NK-92 treated with Interleukin-12 subunit alpha and Interleukin-12 subunit beta, amount 100 ng/mL, for 24 hours (cell line): ENCODE measurements around the gene OGFR.

Experiments
- DNase-seq: peaks from one replicate; lab custom pipeline; 2025; lab: John Stamatoyannopoulos, UW

Gene OGFR

DNA sequence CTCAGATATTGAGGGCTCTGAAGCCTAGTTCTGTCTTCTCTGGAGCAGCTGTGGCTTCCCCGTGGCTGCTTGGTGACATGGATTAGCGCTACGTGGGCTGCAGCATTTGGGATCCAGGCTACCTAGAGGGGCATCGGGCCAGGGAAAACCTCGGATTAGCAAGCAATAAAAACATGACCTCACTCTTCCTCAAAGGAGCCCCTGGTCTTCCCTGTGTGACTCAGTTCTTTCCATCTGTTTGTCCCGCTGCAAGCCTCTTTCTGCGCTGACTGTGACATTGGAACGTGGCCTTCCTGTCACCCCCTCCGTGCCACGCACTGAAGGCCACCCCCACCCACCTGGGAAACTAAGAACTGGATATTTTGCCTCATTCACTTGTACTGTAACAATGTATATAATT, 4.8 kb upstream of the OGFR start:
- no peak for DNase-seq

DNA sequence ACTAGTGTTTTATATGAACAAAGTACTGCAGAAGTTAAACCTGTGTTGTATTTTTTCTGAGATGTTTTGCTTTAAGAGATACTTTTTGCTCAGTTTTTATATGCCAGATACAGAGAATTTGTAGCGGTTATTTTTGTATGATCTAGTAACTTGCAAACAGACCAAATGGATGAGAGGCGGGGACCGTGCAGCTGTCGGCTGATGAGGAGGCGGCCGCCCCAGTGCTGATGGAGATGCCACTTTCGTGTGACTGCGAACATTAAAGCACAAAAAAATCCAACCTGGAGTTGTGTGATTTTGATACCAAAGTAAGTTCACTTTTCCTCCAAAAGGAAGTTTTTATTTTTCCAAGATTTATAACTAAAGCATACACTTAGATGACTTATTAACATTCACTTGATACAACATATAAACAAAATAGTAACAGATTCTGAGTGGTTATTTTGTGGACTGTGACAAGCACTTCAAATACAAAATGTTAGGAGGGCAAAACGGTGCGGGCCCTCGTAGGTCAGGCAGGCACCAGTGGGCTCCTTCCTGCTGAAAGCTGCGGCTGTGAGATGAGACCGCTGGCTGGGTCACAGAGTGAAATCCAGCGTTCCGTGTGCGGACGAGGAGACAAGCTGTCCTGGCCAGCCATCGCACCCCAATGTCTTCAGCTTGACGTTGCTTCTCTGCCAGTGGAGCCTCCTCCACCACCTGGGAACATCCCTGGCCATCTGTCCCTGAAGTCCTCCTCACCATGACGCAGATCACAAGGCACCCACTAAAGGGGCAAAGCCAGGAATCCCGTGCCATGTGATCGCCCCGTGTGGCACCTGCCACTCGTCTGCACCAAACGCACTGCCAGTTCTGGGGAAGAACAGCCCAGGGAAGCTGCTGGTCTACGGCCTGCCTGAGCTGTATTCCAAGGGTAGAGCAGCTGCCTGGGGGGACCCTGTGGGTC, 4.0 kb upstream of the OGFR start:
- DNase-seq, result no peak

DNA sequence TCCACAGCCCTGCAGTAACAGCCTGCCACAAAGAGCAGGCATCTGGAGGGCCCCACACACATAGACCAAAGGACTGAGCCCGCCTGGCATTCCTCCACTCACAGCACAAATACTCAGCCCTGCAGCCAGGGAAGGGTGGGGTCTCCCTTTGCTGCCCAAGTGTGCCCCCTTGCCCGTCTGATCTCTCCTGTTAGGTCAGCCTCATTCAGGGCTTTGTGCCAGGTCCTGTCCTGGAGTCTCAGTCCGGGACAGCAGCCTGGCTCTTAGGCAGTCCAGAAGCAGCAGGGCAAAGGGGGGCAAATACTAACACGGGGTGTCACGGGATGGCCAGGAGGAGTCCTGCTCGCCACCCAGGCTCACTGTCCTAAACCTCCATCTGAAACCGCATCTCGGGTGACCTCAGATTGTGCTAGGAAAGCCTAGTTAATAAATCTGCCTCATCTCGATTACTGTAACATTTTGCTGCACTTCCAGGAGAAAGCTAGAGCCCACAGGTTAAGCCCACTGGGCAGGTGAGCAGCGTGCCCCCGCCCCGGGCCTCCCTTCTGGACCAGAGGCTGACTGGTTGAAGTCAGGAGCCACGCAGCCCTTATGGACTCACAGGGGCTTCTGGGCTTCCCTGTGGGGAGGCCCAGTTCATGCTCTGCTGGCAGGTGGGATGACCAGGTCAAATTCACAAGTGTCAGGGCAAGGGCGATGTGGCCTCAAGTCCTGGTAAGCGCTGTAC, 3.2 kb upstream of the OGFR start:
- DNase-seq, result no peak

DNA sequence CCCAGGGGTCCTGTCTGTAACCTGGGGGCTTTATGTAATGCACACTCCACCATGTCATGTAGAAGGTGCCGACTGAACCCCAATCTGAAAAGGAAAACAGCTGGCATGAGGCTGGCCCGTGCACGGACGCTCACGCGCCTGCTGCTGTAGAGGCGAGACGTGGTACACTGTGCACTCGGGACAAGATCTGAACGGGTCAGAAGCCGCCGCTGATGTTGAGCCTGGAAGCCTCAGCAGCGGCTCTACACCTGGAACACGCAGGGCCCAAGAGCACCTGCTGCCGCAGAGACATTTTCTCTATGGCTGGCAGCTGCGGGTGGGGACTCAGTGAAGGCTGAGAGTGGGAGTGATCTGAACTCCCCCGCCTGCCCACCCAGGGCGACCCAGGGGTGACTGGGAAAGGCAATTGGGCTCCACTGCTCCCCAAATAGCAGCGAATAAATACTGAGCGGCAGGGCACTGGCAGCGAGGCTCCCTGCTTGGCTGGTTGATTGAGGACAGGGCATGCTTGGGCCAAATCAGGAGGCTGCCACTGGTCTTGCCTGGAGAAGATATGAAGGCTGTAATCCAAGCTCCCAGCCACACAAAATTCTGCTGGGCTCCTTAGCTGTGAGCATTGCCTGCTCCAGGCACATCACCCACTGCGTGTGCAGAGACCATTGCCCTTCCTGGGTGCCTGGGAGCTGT, 2.5 kb upstream of the OGFR start:
- DNase-seq, result no peak

DNA sequence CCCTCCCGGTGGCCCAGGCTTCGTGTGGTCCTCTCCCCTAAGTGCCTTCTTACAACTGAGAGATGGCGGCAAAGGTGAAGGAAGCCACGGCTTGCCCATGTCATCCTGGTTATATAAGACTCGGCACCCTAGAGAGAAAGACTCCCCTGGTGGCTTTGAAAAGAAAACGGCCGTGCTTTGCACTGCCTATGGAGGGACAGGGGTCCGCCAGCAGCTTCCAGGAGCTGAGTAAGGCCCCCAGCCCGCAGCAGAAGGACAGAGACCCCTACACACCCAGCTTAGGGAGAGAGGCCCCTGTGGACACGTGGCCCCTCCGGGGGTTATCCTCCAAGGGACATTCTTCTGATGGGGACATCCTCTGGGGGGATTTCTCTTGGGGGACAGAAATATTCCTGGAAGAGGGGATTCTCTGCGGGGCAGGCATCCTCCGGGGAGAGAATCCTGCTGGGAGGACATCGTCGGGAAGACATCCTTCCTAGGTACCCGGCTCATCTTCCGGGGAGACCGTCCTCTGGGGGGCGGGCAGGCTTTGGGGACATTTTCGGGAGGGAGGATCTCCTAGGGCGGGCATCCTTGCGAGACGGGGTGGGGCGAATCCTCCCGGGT, 511 bp upstream of the OGFR start:
- no peak for DNase-seq

DNA sequence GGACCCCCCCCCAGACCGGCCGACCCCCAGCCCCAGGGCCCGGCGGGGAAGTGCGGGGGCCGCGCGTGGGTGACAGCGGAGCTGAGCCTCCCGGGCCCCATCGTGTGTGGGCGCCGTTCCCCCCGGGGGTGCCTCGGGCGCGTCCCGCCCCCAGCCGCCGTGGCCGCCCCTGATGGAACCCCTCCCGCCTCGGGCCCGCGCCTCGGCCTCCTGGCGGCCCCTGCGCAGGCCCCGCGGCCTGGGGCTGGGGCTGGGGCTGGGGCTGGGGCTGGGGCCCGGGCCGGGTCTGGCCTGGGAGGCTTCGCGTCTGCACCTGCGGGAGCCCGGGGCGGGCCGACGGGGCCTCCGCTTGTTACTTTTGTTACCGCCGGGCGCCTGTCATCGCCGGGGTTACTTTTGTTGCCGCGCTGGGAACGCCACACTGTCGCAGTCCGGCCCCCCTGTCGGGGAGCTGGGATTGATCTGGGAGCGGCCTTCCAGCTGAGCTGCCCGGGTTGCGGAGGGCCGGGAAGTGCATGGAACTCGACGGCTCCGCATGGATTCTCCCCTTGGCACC, 598 bp downstream of the OGFR start:
- no peak for DNase-seq

DNA sequence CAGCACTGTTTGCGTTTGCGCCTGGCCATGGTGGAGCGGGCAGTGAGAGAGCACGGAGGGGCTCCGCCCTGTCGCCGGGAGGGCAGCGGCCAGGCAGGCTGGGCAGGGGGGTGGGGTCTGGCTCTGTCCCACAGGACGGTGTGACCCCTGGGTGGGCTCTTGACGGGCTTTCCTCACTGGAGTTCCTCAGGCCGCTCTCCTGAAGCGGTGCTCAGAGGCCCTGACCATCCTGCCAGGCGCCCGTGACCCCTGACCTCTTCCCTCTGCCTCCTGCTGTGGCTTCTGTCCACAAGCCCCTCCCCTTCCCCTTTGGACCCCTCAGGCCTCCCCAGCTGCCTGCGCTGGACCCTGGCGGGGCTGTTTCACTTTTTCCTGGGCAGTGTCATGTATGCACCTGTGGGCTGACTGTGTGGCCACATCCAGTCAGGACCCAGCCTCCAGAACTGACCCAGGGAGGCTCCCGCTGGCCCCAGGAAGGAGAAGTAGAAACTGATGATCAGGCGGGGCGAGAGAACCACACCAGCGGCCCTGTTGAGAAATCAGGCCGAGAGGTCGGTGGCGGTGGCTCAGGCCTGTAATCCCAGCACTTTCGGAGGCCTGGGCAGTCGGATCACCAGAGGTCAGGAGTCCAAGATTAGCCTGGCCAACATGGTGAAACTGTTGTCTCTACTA, 1.2 kb downstream of the OGFR start:
- no peak for DNase-seq

DNA sequence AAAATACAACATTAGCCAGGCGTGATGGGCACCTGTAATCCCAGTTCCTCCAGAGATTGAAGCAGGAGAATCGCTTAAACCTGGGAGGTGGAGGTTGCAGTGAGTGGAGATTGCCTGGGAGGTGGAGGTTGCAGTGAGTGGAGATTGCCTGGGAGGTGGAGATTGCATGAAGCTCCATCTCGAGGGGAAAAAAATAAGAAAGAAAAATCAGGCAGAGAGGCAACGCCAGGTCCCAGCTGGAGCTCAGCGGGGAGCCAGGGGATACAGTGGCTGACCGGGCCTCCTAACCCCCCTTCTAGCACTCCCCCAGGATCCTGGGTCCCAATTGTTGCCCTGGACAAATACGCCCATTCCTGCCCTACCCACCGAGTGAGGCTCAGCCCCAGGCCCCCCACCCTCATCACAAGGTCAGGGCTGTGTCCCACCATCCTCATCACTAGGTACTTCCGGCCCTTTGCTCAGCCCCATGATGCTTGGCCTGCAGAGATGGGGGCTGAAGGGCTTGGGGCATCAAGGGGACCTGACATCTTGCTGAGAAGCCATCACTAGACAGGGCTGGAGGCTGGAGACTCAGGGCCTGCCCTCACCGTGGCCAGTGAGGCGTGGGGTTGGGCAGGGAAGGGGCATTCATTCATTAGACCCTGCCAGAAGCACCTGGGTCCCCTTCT, 1.9 kb downstream of the OGFR start:
- no peak for DNase-seq

DNA sequence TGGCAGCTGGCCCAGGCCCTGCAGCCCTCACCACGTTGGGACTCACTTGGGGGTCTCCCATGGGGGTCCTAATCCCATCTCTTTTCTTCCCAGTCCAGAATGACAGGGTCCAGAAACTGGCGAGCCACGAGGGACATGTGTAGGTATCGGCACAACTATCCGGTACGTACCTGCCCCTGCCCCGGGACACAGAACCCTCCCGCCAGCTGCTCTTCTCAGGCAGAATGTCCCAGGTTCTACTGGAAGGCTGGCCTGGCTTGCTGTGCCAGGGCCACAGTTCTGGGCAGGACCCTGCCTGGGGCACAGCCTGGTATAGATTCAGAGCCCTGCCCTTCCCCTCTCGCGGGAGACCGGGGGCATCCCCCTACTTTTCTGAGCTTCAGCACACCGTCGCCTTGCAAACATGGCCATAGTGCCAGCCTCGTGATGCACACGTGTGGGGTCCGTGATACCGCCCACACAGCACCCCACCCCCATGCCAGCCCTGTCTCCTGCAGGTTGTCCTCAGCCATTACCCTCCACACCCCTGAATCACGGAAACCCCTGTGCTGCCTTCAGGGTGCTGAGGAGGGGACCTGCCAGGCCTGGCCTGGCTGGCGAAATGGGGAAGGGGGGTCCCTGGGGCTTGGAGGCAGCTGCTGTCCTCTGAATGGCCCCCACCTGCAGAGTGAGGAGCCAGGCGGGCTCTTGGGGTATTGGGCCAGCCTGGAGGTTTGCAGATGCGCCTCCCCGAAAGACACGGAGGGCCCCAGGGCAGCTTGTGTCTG, 3.0 kb downstream of the OGFR start:
- no peak for DNase-seq

DNA sequence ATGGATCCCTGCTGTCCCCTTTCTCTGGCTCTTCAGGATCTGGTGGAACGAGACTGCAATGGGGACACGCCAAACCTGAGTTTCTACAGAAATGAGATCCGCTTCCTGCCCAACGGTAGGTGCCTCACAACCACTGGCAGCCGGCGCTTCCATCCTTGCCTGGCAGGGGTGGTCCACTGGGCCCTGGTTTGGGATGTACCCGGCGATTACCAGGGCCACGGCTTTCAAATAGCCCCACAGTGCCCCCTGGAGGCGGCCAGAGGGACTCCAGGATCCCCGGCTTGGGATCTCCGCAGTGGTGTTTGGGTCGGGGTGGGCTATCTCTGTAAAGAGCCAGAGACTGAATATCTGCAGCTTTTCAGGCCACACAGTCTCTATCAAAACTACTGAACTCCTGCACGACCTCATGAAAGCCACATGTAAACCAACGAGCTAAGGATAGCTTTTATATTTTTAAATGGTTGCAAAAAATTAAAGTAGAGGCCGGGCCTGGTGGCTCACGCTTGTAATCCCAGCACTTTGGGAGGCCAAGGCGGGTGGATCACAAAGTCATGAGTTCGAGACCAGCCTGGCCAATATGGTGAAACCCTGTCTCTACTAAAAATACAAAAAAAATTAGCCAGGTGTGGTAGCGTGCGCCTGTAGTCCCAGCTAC, 3.7 kb downstream of the OGFR start:
- peak; percentile 26 for DNase-seq

DNA sequence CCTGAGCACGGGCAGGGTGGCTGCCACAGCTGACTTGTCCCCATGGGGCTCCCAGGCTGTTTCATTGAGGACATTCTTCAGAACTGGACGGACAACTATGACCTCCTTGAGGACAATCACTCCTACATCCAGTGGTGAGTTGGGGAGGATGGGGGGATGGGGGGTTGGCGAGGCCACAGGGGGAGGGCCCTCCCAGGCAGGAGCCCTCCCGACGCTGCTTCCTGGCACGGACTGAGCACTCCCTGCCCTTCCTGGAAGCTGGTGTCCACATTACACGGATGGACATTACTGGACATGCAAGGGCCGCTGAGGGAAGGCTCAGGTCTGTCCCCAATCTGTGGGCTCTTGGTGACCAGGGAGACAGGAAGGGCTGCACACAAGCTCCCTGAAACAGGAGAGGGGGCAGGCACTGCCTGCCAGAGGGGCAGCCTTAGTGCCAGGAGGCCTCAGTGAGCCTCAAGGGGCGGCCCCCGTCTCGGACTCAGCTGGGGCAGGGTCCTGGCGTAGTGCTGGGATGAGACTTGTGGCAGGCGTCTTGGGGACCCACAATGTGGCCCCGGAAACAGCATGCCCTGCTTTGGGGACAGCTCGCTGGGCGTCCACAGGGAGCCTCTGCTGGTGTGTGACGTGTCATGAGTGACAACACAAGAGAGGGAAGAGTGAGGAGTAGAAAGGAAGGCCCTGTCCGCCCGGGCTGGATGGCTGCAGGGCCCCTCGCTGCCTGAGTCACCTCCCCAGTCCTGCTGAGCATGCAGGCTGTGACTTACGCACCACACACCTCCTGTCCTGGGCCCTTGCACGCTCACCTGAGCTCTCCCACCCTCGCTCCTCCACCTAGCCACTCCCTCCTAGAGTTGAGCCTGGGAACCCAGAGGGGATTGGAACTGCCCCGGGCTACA, 5.1 kb downstream of the OGFR start:
- no peak for DNase-seq

DNA sequence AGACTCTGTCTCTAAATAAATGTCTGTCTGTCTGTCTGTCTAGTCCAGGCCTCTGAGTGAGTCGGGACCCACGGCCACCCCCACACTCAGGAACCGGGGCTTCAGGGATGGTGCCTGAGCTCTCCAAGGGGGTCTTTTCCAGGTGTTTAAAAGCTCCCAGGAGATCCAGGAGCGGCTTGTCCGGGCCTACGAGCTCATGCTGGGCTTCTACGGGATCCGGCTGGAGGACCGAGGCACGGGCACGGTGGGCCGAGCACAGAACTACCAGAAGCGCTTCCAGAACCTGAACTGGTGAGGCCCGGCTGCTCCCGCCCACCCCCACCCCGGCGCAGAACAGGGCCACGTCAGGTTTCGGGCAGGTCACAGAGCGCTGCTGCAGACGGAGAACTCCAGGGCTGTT, 6.7 kb downstream of the OGFR start:
- DNase-seq, result no peak

DNA sequence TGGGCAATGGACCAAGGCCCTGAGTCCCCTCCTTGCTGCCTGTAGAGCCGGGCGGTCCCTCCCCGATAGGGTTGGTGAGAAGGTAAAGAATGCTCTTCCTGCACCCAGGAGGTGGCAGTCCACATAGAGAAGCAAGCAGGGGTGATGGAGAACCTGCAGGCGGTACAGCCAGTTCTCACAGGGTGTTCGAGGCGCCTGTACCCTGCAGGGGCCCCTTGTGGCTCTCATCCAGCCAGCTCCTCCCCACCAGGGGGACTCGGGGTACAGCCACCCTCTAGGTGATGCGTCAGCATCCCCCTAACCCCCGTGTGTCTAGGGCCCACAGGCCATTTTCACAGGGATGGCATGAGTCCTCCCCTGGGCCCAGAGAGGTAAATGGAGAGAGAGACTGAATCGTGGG, 7.1 kb downstream of the OGFR start:
- no peak for DNase-seq

DNA sequence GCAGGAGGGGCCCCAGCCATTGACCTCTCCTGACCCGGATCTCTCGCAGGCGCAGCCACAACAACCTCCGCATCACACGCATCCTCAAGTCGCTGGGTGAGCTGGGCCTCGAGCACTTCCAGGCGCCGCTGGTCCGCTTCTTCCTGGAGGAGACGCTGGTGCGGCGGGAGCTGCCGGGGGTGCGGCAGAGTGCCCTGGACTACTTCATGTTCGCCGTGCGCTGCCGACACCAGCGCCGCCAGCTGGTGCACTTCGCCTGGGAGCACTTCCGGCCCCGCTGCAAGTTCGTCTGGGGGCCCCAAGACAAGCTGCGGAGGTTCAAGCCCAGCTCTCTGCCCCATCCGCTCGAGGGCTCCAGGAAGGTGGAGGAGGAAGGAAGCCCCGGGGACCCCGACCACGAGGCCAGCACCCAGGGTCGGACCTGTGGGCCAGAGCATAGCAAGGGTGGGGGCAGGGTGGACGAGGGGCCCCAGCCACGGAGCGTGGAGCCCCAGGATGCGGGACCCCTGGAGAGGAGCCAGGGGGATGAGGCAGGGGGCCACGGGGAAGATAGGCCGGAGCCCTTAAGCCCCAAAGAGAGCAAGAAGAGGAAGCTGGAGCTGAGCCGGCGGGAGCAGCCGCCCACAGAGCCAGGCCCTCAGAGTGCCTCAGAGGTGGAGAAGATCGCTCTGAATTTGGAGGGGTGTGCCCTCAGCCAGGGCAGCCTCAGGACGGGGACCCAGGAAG, 7.7 kb downstream of the OGFR start:
- no peak for DNase-seq

DNA sequence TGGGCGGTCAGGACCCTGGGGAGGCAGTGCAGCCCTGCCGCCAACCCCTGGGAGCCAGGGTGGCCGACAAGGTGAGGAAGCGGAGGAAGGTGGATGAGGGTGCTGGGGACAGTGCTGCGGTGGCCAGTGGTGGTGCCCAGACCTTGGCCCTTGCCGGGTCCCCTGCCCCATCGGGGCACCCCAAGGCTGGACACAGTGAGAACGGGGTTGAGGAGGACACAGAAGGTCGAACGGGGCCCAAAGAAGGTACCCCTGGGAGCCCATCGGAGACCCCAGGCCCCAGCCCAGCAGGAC, 8.2 kb downstream of the OGFR start:
- no peak for DNase-seq

DNA sequence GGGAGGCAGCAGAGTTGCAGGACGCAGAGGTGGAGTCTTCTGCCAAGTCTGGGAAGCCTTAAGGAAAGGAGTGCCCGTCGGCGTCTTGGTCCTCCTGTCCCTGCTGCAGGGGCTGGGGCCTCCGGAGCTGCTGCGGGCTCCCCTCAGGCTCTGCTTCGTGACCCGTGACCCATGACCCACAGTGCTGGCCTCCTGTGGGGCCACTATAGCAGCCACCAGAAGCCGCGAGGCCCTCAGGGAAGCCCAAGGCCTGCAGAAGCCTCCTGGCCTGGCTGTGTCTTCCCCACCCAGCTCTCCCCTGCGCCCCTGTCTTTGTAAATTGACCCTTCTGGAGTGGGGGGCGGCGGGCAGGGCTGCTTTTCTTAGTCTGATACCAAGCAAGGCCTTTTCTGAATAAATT, 9.0 kb downstream of the OGFR start:
- DNase-seq, result no peak

DNA sequence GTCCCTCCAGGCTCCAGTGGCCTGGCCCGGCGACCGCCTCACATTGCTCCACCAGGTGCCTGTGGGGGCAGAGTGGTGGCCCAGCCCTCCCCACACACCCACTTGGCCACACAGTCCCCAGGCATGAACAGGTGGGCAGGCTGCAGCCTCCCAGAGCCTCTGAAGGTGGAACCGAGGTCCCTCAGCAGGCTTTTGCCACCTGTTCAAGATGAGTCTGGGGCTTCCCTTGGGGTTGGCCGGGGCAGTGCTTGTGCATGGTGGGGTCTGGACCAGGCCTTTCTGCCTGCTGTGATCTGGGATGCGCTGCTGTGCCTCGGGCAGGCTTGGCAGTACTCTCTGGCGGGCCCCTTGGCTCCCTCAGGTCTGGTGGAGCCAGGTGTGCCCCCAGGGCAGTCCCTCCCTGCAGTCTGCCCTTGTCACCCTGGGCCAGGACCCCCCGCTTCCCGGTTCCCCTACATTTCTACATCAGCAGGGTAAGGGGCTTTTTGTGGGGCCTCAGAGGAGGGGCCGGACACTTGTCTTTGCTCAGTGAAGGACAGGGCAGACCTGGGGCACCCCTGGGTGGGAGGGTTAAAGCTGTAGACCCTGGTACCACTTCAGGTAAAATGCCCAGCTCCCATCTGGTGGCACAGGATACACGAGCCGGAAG, 9.5 kb downstream of the OGFR start:
- no peak for DNase-seq

DNA sequence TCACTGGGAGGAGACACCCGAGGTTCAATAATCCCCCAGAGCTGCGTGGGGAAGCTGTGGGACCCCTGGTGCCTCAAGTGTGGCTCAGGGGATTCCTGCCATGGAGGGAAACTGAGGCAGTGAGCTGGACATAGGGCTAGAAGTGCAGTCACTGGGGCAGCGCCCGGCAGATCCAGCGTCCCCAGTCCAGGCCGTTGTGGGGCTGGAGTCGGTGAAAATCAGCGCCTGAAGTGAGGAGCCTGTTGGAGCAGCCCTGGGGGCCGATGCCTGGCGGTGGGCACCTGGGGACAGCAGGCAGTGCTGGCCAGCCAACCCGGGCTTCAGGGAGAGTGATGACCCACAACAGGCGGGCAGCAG, 10.1 kb downstream of the OGFR start:
- no peak for DNase-seq
